Raji (cell line): ENCODE measurements around the gene FAM78B.

ENCODE experiments used
- POLR2A ChIP-seq: IDR thresholded peaks from 2 replicates; pipeline ENCODE4 v1.6.1; 2011; ENCODE audit warnings: low read depth, low read length, control low read depth; ENCODE audit not compliant: insufficient read depth

Gene FAM78B

DNA sequence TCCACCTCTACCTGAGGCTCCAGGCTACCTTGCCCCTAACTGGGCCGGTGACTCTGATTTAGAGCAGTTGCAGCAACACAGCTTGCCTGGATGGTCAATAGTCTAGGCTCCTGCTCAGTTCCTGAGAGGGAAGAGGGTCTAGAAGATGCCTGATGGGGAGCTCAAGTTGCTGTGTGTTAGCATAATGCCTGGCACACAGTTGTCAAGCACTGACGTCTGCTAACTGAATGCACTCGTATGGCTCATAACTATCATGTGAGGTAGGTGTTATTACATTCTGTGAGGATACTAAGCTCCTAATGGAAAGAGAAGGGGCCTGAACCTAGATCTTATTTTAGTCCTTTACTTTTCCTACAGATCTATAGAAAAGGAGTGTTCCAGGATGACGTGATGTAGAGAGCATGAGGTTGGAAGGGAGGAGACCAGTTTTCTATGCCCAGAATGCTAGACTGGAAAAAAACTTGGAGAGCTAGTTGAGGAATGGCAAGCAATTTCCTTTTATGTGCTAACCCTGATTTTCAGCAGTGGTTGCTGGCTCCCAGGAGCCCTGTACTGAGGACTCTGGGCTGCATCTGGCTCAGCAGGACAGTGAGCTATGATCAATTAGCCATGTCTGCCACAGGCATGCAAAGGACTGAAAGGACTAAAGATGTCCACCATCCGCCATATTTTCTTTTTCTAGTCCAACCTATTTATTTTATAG is 30.0 kb downstream of the FAM78B start:
- no peak for TF ChIP-seq POLR2A

DNA sequence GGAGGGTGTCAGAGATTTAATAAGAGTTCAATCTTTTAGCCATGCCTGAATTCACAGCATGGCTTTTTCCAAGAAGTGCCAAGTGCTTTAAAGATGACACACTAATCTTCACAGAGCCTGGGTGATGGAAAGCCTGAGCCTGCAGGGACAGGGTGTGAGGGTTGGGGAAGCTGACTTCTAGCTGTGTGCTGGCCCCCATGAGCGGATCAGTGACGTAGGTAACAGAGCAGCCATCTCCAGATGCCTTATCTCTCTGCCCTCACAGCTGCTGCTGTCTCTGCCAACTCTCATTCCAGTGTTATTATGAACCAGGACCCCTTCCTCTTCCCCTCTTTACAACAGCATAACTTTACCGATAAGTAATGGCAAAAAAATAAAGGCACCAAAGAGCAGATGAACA is 30.6 kb downstream of the FAM78B start:
- no peak for TF ChIP-seq POLR2A

DNA sequence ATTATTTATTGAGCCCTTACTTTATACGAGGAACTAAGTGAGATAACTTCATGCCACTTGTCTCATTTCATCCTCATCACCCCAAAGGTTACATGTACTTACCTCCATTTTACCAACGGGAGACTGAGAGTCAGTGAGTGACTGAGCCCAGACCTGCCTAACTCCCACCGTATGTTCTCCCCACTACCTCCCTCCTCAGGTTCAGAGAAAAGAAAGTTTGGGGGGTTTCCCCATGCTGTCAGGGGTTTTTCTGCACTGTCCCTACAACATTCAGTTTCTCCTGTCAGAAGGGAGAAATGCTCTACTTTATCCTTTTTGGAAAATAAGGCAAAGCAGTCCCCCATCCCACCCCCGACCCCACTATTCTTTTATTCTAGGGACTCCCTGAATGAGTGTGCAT is 32.9 kb downstream of the FAM78B start:
- TF ChIP-seq POLR2A = no peak

DNA sequence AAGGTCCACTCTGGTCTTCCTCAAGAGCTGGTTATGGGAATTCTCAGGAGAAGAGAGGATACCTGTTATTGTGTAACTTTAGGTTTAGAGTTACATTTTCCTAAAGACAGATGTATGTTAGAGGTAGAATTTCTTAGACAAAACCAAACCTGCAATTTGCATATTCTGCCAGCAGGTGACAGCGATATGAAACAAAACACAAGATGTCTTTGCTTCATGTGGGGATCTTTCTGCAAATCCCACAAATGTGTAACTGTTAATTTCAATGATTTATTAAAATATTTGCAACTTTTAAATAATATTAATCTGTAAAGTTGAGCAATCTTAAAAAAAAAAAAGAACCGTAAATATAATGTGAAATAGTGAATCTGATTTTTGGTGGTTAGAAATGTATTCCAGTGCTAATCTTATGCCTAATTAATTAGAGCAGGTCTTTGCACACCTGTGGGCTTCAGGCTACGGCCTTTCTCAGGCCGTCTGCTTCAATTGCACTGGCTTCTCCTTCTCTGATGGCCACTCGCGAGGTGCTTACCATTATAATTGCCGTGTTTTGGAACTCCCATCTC is 33.4 kb downstream of the FAM78B start:
- TF ChIP-seq POLR2A = no peak

DNA sequence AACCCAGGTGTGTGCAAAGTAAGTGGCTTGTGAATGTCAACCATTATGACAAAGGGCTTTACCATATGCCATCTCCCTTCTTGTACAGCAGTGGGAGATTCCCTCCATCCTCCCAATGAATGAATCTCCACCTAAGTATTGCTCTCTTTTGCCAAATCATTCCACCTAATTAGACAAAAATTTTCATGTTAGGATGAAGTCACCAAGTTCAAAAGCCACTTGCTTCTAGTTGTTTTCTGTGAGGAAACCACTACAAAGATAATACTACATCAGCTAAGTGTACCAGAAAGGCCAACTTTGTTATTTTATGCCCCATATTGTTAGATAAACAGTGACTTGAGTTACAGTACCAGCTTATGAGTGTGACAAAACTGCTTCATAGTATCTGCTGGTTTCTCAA is 34.3 kb downstream of the FAM78B start:
- no peak for TF ChIP-seq POLR2A

DNA sequence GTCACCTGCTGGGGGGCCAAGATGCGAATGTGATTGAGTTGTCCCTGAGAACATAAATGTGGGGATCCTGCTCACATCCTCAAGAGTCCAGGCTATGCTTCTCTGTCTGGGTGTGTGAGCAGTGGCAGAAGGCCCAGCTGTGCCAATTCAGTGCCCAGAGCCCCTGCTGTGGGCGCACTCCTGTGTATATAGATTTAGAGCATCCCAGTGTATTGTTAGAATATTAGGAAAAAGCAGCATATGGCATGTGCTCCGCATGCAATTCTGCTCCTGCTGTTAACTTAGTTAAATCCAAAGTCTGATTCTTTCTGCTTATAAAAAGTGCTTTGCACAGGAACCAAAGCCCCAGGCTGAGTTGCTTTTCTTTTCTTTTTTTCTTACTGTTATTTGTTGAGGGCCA is 37.8 kb downstream of the FAM78B start:
- no peak for TF ChIP-seq POLR2A

DNA sequence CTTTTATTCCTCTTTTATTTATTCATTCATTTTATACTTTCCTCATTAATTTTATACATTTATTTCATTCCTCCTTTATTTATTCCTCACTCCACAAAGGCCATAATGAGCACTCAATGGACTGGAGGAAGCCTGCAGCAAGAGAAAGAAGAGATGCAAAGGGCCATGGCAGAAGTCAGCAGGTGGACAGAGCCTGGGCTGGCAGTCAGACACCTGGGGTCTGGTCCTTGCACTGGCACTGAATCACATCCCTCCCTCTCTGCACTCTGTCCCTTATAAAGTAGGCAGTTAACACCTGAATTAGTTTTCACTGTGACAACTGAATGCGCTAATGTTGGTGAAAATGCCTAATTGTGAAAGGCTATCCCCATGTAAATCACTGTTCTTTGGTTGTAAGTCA is 38.6 kb downstream of the FAM78B start:
- no peak for TF ChIP-seq POLR2A

DNA sequence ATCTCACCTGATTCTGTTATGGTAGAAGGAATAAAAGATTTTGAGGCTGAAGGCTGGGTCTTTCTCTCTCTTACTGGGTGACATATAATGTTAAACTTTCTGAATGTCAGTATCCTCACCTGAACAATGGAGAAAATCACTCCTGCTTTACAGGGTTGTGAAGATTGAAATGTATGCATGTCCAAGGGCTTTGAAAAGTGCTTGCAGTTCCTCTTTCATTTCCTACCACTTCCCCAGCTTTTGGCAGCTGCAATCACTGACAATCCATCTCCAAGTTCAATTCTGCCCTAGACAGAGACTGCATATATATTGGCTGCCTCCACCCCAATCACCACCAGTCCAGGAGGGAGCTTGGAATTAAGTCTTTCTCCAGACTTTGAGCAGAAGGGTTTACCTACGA is 39.8 kb downstream of the FAM78B start:
- no peak for TF ChIP-seq POLR2A

DNA sequence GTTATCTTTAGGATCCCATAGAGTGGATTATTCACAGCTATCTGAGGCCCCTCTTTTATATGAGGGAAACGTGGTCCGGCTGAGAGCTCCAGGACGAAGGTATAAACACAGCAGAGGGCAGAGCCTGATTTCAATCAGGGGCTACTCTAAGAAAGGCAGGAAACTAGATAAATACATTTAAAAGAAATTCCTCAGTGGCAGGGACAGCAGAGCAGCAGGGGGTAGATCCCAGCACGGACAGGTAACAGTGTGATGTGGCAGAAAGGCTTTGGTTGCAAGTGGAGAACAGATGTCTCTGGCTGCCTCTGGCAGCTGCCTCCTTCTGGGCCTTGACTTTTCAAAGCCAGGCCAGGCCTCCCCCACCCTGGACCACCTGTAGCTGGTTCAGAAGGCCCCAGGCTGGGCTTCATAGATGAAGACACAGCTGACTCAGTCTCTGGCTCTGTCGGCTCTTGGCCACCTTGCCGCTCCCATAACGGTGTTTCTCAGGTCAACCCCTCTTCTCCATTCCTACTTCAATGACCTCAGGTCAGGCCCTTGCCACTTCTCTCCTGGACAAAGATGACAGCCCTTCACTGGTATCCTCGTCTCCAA is 43.8 kb downstream of the FAM78B start:
- no peak for TF ChIP-seq POLR2A

DNA sequence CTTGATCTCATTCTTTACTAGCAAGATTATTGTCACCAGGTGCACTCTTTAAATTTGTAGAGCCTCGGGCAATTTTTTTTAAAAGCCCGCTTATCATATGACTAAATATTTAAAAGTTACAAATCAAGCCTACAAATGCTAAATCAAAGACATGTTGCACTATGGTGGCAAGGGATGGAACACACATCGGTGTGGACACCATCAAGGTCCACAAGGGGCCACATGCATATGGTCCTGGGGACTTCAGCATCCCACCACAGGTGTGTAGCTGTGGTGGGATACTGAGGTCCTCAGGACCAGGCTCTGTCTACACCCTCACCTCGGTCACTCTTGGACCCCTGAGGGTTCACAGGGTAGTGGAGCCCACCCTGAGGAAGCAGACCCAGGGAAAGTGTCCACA is 45.8 kb downstream of the FAM78B start:
- no peak for TF ChIP-seq POLR2A

DNA sequence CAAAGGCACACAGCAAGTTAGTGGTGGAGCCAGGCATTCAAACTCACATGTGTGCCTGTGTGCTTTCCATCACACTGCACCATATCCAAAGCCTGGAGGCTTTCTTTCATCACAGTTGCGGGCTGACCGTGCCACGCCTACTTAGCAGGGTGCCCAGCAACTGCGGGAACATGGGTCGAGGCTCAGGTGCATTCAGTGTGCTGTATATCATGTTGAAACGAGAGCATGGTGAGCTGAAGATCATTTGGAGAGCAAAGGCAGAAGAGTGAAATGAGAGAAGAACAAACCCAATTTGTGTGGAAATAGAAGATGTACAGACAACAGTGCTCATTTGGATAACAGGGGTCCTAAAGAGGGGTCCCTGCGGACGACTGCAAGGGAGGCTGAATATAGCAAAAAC is 46.5 kb downstream of the FAM78B start:
- TF ChIP-seq POLR2A = no peak

DNA sequence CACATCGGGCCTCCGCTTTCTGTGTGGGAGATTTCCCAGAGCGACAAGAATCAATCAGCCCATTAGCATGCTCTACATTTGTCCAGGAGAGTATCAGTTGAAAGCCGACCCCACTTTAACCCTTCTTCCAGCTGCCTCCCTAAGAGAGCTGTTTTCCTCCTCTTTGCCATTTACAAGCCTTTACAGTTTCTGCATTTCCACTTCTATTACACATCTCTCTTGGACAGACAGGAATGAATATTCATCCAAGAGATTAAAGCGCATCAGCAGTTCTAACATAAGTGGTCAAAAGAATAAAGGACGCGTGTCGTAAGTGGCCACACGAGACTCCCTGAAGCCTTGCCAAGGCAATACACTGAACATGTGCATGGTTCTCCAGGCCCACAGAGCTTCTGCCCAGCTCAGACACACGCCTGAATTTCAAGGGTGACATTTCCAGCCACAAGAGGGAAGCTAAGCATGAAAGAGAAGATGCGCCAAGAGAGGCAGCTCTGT is 47.3 kb downstream of the FAM78B start:
- no peak for TF ChIP-seq POLR2A

DNA sequence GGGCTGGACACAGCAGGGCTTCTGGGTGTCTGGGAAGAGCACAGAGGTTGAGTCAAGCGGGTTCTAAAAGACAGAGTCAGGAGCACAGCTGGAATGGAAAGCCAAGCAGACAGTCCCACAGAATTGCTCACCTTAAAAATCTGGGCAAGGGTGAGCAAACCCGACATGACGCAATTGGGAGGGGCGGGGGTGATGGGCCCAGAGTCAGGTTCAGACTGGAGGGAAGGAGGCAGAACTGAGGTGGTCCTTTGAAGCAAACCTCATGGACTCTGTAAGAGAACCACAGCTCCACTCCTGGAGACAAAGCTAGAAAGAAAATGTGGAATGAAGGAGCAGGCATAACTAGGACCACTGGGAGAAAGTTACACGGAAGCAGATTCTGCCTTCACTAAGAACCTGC is 49.0 kb downstream of the FAM78B start:
- TF ChIP-seq POLR2A = no peak

DNA sequence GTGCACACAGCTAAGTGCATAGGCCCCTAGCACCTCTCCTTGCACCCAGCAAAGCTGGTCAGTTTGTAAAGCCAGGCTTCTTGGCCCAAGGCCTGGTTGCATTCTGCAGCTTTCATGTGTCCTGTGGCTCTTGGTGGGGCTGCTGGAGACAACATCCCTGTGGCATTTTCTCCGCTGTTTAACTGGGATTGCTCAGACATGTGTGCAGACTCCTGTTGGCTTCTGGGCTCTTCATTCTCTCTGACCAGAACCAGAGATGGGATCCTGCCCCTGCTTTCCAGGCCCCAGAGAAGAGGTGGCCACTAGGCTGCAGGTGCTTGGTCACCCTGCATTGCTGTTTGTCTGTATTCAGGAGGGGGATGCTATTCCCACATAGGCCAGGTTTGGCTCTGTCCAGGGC is 50.8 kb downstream of the FAM78B start:
- TF ChIP-seq POLR2A = no peak

DNA sequence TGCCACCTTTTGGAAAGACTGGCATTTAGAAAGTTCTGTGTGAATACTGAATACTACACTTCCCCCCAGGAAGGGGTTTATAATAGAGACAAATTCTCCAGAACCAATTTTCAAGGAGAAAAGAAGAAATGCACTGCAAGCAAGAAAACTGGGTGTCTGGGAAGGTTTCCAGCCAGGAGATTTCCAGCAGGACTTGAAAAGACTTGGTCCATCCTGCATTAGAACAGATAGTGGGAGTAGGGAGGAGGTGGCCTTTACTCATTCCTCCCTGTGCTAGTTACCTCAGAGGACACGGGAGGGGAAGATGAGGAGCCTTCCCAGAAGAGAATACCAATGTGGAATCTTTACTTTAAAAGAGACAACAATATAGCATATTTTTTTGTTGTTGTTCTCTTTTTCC is 52.4 kb downstream of the FAM78B start:
- no peak for TF ChIP-seq POLR2A

DNA sequence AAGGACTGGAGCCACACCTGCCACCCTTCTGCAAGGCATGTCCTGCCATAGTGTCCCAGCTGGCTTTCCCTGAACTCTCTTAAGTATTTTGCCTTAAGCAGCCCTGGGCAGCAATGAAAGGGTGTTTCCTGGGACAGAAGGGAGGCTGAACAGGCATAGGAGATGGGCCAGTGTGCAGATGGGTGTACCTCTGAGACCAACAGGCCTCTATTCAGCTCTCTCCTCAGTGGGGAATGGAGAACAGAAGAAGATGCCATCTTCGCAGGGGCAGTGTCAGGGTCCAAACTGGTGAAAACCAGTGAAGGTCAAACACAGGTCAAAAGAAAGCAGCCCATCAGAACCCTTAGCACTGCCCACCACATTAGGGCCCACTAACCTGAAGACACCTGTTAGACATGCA is 53.2 kb downstream of the FAM78B start:
- TF ChIP-seq POLR2A = no peak
